Measurements from ENCODE around the gene RPS2.
A peak's percentile ranks its signal among the peaks of the same experiment; 100 is the strongest.

RPS2 gene

DNA sequence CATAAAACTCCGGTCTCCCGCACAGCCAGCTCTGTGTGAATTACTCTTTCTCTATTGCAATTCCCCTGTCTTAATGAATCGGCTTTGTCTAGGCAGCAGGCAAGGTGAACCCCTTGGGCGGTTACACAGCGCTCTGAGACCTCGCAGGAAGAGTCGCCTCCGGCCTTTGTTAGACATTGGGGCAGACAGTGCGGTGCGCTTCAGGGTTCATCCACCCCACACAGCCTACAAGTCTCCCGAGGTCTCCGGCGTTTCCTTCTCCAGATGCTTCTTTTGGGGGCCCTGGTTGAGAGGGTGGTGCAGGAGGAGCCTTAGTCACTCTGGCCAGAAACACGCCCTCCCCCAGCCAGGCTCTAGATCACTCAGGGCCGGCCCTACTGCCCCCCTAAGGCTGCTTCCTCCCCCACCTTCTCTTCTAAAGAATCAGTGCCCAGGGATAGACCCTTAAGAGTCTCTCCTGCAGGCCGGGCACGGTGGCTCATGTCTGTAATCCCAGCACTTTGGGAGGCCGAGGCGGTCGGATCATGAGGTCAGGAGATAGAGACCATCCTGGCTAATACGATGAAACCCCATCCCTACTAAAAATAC lies 19.9 kb downstream of the RPS2 start:
- TF ChIP-seq, protein P1, sequence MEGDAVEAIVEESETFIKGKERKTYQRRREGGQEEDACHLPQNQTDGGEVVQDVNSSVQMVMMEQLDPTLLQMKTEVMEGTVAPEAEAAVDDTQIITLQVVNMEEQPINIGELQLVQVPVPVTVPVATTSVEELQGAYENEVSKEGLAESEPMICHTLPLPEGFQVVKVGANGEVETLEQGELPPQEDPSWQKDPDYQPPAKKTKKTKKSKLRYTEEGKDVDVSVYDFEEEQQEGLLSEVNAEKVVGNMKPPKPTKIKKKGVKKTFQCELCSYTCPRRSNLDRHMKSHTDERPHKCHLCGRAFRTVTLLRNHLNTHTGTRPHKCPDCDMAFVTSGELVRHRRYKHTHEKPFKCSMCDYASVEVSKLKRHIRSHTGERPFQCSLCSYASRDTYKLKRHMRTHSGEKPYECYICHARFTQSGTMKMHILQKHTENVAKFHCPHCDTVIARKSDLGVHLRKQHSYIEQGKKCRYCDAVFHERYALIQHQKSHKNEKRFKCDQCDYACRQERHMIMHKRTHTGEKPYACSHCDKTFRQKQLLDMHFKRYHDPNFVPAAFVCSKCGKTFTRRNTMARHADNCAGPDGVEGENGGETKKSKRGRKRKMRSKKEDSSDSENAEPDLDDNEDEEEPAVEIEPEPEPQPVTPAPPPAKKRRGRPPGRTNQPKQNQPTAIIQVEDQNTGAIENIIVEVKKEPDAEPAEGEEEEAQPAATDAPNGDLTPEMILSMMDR (IDR thresholded peaks at IDR 0.05; ENCODE audit: insufficient read depth, low read length, poor library complexity, severe bottlenecking) = no peak
- no peaks in the 10 kb centered on the region for H3K27me3 ChIP-seq (replicated peaks; ENCODE audit: control insufficient read depth, insufficient read depth, low read length)
- H3K4me3 ChIP-seq (replicated peaks; ENCODE audit: low read depth, low read length) = no peak overlapping the region
- peaks cover 8% of the 10 kb centered on the region for H3K36me3 ChIP-seq (ENCODE audit: control insufficient read depth, insufficient read depth, low read length)
- DNase-seq (ENCODE audit: extremely low read depth, insufficient read length) = no peak

DNA sequence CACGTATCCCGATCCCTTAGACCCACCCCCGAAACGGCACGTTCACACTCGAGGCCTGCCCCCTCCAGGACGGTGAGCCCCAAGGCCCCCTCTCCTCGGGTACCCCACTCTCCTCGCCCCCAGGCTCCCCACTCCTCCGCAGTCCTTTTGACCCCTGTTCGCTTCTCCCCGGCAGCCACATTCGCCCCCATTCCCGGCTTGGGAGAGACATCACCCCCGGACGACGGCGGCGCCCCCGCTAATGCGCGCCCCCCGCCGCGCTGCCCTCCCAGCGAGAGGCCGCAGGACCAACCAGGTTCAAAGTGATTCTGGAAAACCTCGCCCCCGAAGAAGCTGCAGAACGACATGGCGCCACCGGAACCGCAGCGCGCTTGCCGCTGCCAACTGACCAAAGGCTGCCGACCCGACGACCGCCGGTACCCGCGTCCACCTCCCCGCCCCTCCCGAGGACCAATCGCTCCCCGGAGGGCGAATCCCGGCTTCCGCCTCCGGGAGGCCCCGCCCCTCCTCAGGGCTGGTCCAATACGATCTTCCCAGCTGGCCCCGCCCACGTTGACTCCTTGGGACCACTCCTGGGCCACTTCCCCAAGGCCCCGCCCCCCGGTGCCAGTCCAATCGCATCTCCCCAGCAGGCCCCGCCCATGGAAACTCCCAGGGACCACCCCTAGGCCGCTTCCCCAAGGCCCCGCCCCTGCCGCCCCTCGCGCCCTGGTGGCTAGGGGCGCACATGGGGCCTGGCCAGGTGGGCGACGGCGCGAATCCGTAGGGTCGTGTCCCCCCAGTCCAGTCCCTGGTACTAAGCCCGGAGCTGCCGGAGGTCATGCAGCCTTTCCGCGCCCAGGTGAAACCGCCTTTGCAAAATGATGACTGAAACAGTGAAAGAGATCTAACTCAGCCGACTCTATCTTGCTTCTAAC lies 21.6 kb downstream of the RPS2 start, which contains the start of gene MSRB1:
Gene MSRB1, minus strand, starts transcription at position 390 of the 917 bp plus-strand sequence. Its CDS starts 43 bp downstream, at position 347.
- TF ChIP-seq, protein P1 (IDR thresholded peaks at IDR 0.05; ENCODE audit: insufficient read depth, low read length, poor library complexity, severe bottlenecking) = no peak
- Histone ChIP-seq H3K36me3 (ENCODE audit: control insufficient read depth, insufficient read depth, low read length) (peaks cover 19% of the 10 kb centered on the region), H3K4me3 (replicated peaks; ENCODE audit: low read depth, low read length) (peak within 1 kb of the TSS; percentile 79), H3K27me3 (replicated peaks; ENCODE audit: control insufficient read depth, insufficient read depth, low read length) (no peaks in the 10 kb centered on the region)
- peak; percentile 97 for DNase-seq (ENCODE audit: extremely low read depth, insufficient read length)

DNA sequence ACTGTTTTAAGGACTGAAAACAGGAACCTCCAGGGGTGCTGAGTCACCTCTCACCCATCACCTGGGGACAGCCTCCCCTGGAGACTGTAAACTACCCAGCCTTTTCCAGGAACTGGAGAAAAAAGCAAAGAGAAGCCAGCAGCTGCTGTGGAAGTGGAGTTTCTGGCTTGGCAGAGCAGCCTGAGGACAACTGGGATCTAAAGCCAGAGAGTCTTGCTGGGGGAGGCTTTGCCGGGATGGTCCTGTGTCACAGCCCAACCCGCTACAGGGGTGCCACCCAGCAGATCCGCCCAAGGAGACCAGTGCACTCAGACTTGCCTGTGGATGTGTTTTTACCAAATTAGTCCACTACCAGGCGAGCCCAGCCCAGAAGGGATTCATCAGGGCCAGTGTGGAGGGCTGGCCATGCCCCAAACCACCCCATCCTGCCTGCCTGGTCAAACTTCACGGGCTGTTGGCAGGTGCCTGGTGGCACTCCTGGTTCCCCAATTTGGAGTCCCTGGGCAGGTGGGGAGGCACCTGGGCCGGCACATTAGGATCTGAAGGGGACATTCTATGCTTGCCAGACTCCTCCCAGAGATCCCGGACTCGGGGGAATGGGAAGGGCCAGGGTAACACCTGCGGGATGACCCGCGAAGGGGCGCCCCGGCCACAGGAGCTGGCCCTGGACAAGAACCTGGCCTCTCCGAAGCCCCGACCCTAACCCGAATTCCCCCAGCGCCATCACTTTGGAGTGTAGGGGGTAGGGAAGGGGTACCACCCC lies 22.4 kb downstream of the RPS2 start:
- Histone ChIP-seq H3K27me3 (replicated peaks; ENCODE audit: control insufficient read depth, insufficient read depth, low read length) (no peaks in the 10 kb centered on the region), H3K36me3 (ENCODE audit: control insufficient read depth, insufficient read depth, low read length) (peaks cover 19% of the 10 kb centered on the region), H3K4me3 (replicated peaks; ENCODE audit: low read depth, low read length) (peak overlapping the region; percentile 79)
- no peak for DNase-seq (ENCODE audit: extremely low read depth, insufficient read length)
- TF ChIP-seq, protein P1 (IDR thresholded peaks at IDR 0.05; ENCODE audit: insufficient read depth, low read length, poor library complexity, severe bottlenecking) = no peak

DNA sequence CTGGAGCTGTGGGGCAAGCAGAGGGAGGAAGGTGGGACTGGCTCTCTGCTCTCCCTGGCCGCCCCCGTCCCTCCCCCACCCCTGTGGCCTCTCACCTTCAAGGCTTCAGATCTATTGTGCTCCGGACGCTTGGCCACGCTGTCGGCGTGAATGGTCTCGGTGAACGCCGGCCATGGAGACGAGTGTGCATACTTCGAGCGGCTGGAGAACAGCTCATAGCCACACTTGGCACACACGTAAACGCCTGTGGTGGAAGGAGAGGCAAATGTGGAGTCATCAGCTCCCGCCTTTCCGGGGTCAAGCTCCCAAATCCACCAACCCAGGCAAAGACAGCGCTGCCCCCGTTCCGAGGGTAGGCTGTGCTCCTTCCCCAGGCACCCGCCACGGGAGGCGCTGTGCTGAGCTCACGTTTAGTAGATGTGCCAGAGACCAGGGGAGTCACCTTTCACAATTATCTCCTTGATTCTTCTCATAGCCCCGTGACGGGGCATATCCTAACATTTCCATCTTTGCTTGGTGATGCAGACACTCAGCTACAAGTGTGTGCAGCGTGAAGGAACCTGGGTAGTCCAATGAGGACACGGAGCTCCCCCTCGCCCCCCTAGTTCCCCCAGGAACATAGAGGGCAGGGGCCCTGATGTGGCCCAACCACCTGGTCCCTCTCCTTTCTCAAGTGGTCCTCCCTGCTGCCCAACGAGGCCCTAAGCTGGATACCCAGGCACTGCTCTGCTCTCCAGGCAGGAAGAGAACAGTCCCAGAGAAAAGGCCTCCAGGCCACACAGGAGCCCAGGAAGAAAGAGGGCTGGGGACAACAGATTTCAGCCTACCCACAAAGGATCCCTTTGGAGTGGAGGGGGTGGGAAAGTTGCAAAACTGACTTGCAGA lies 23.2 kb downstream of the RPS2 start:
- TF ChIP-seq, protein P1 (IDR thresholded peaks at IDR 0.05; ENCODE audit: insufficient read depth, low read length, poor library complexity, severe bottlenecking) = no peak
- Histone ChIP-seq H3K4me3 (replicated peaks; ENCODE audit: low read depth, low read length) (peak overlapping the region; percentile 79; the same call in 1 of the 2 replicates), H3K27me3 (replicated peaks; ENCODE audit: control insufficient read depth, insufficient read depth, low read length) (no peaks in the 10 kb centered on the region), H3K36me3 (ENCODE audit: control insufficient read depth, insufficient read depth, low read length) (peaks cover 19% of the 10 kb centered on the region)
- DNase-seq (ENCODE audit: extremely low read depth, insufficient read length) = no peak

All from GM06990 (cell line).